CMK (cell line): ENCODE measurements around the gene RNF25.

Experiments used
- DNase-seq: peaks from one replicate; pipeline ENCODE4 v3.0.0-alpha.2; 2010; ENCODE audit warnings: low read depth

The RNF25 gene, protein sequence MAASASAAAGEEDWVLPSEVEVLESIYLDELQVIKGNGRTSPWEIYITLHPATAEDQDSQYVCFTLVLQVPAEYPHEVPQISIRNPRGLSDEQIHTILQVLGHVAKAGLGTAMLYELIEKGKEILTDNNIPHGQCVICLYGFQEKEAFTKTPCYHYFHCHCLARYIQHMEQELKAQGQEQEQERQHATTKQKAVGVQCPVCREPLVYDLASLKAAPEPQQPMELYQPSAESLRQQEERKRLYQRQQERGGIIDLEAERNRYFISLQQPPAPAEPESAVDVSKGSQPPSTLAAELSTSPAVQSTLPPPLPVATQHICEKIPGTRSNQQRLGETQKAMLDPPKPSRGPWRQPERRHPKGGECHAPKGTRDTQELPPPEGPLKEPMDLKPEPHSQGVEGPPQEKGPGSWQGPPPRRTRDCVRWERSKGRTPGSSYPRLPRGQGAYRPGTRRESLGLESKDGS

DNA sequence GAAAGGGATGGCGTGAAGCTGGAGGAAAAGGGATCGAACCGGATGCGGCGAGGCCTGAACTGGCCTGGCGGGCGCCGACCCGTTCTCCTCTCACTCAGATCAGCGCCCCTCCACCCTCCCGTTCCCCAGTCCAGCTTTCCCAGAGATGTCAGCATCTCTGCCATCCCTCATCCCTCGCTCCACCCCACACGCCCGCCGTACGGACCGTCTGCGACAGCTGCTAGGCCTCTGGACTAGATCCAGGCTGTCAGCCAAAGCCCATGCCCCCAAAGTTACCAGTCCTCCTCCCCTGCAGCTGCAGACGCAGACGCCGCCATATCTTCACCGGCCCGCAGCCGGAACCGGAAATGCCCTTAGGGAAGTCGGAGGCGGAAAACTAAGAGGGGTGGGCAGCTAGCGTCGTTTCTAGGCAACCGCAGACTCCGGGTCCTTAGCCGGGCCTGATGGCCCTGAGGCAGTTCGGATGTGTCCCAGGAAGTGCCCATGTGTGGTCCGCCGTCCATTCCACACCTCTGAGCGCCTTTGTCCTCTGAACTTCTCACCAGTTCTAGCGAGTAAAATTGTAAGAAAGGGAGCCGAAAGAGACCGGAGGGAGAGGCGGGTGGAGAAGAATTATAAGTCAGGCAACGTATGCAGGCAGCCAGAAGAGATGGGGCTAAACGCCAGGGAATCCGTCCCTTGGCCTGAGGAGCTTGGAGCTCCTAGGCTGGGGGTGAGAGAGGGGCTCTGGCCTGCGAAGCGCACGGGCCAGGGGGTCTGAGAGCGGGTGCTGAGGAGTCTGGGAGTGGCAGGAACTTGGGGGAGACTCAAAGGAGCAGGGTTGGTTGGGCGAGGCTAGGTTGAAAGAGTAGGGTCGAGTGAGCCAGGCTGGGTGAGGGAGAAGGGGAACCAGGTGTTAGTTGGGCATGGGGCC, at the start of gene RNF25, which contains the start of gene STK36:
TSS of gene RNF25 (minus strand) at position 349 of the 913 bp plus-strand sequence. CDS start at position 317, 32 bp downstream.
TSS of gene STK36 (plus strand) at position 433 of the 913 bp plus-strand sequence. CDS start 744 bp downstream, outside the sequence.
- DNase-seq, result peak; percentile 38

DNA sequence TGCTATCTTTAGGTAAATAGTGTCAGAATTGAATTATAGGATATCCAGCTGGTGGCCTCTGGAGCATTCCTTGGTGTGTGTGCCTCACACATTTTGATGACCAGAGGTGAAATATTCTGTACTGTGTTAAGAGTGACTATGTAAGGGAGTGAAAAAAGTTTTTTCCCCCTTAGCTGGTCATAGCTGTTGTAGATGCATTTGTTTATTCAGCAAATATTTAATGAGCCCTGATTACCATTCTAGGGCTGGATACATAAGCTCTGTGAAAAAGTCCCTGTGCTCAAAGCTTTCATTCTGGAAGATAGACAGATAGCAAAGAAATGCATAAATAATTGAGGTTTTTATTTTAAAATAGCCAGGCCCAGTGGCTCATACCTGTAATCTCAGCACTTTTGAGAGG, 49.7 kb upstream of the RNF25 start:
- DNase-seq, result no peak

DNA sequence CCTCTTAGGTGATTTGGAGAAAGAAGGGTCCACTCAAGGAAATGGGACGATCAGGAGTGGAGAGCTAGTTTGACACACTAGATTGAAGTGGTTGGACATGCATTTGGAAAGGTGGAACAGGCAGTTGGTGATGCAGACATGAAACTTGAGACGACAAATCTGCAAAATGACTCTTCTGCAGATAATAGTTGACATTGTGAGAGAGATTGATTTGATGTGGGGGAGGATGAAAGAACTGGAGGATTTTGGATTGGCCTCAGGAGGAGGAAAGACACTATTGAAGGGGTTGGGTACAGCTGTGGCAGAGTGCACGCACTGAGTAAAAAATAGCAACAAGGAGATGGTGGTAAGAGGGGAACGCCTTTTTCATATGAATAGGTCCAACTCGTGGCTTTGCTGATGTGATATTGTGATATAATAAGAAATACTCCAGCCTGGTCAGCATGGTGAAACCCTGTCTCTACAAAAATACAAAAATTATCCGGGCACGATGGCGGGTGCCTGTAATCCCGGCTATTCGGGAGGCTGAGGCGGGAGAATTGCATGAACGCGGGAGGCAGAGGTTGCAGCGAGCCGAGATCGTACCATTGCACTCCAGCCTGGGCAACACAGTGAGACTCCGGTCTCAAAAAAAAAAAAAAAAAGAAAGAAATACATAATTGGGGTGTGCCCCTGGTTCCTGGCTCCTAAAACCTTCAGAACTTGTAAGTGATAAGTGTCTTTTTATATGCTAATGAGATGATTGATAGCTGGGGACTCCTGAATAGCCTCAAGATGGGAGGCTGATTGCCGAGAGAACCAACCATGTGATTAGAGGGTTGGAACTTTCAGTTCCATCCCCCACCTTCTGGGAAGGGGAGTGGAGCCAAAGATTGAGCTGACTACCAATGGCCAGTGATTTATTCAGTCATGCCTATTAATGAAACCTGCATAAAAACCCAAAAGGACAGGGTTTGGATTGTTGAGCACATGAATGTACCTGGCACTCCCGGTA, 48.5 kb upstream of the RNF25 start:
- no peak for DNase-seq

DNA sequence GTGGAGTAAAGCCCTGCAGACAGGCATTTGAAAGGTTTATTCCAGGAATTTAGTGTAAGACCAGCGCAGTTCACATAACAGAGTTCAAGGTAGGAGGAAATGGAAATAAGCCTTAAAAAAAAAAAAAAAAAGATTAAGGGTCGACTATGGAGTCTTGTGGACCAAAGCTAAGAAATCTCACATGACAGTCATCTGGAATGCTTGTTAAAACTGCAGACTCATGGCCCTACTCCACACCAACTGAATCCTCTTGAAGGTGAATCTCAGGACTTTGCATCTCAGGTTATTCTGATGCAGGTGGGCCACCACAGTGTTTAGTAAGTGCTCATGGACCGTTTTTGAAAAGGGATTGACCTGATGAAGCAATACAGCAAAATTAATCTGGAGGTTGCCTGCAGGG, 47.7 kb upstream of the RNF25 start:
- DNase-seq, result no peak

GRCh38 chr2:218718058-218718457, 46.3 kb upstream of the RNF25 start:
- DNase-seq, result no peak

GRCh38 chr2:218717262-218717661, 45.5 kb upstream of the RNF25 start:
- no peak for DNase-seq

GRCh38 chr2:218716070-218716469, 44.3 kb upstream of the RNF25 start:
- no peak for DNase-seq

GRCh38 chr2:218713922-218714321, 42.1 kb upstream of the RNF25 start:
- DNase-seq, result no peak

GRCh38 chr2:218711550-218711929, 39.7 kb upstream of the RNF25 start:
- DNase-seq, result no peak

GRCh38 chr2:218710687-218711549, 39.1 kb upstream of the RNF25 start, which contains the start of gene TTLL4:
TTLL4 (plus strand) TSS chr2:218710835; CDS start chr2:218737677, 26,842 bp downstream.
- peak; percentile 86 for DNase-seq

- DNase-seq, result no peak
Observed at GRCh38 chr2:218710334-218710686, 38.5 kb upstream of the RNF25 start.

GRCh38 chr2:218709908-218710307, 38.1 kb upstream of the RNF25 start:
- DNase-seq, result no peak

- no peak for DNase-seq
Observed at GRCh38 chr2:218708086-218708485, 36.3 kb upstream of the RNF25 start.

DNA sequence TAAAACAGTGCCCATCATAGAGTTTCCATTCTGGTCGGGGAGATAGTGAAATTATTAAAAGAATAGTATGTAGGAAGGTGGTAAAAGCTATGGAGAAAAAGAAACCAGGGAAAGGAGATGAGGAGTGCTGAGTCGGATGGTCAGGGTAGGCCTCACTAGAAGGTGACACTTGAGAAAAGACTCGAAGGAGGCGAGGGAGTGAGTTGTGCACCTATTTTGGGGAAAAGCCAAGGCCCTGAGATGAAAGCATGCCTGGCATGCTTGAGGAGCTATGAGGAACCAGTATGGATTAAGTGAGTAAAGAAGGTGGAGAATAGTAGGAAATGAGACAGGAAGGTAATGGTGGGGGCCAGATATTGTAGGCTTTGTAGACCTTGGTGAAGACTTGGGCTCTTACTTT, 31.5 kb upstream of the RNF25 start:
- DNase-seq, result no peak

GRCh38 chr2:218701806-218702205, 30.0 kb upstream of the RNF25 start:
- DNase-seq, result no peak

DNA sequence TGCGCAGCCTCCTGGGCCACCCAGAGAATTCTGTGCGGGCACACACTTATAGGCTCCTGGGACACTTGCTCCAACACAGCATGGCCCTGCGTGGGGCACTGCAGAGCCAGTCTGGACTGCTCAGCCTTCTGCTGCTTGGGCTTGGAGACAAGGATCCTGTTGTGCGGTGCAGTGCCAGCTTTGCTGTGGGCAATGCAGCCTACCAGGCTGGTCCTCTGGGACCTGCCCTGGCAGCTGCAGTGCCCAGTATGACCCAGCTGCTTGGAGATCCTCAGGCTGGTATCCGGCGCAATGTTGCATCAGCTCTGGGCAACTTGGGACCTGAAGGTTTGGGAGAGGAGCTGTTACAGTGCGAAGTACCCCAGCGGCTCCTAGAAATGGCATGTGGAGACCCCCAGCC, 27.1 kb upstream of the RNF25 start:
- no peak for DNase-seq

- no peak for DNase-seq
Observed at GRCh38 chr2:218694405-218695145, 22.8 kb upstream of the RNF25 start.

GRCh38 chr2:218691234-218691633, 19.4 kb upstream of the RNF25 start:
- DNase-seq, result no peak

DNA sequence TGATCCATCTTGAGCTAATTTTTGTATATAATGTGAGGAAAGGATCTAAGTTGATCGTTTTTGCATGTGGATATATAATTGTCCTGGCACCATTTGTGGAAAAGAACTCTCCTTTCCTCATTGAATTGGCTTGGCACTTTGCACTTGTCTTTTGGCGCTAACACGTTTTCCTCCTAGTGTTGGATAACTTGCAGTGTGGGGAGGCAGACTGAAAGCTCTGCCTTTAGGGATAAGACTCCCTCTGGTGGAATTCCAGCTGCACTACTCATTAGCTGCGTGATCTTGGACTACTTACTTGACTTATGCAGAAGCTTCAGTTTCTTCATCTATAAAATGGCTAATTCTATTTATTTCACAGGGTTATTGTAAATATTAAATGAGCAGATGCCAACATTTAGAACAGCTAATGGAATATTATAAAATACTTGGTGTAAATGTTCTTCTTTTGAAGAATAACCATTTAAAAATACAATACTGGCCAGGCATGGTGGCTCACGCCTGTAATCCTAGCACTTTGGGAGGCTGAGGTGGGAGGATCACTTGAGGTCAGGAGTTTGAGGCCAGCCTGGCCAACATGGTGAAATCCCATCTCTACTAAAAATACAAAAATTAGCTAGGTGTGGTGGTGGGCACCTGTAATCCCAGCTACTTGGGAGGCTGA, 15.7 kb upstream of the RNF25 start:
- peak; percentile 26 for DNase-seq
